ENCODE measurements around the gene GRID1. TPM values are rescaled to one million over a fixed set of nuclear protein-coding genes. Genes with fewer than 3 reads are reported as not detected.

Gene GRID1
- total RNA-seq, 2 donors from 2014 or later, result 0.37 to 0.67 TPM

GRCh38 chr10:85862771-85863170 is 503.8 kb downstream of the GRID1 start:
- Histone ChIP-seq H3K27me3 (no peaks in the 10 kb centered on the region), H3K27ac (no peak overlapping the region), H3K9me3 (no peaks in the 10 kb centered on the region), H3K36me3 (no peaks in the 10 kb centered on the region), H3K4me3 (no peak overlapping the region), H3K4me1 (peaks cover 0 to 10% of the 10 kb centered on the region in 2 donors)
- DNase-seq (ENCODE audit: low spot score), result no peak
- TF ChIP-seq CTCF (IDR thresholded peaks at IDR 0.05), result no peak

- no peak overlapping the region for H3K4me3 ChIP-seq
- no peak for TF ChIP-seq CTCF (IDR thresholded peaks at IDR 0.05)
- no peaks in the 10 kb centered on the region for H3K27me3 ChIP-seq
- DNase-seq (ENCODE audit: low spot score), result no peak
- no peaks in the 10 kb centered on the region for H3K36me3 ChIP-seq
- no peak overlapping the region for H3K27ac ChIP-seq
- peaks cover 0 to 10% of the 10 kb centered on the region in 2 donors for H3K4me1 ChIP-seq
- no peaks in the 10 kb centered on the region for H3K9me3 ChIP-seq
Measured at GRCh38 chr10:85861513-85862197, 504.9 kb downstream of the GRID1 start.

- no peak overlapping the region for H3K4me3 ChIP-seq
- no peaks in the 10 kb centered on the region for H3K27me3 ChIP-seq
- peaks cover 0 to 10% of the 10 kb centered on the region in 2 donors for H3K4me1 ChIP-seq
- no peak overlapping the region for H3K27ac ChIP-seq
- H3K36me3 ChIP-seq, result no peaks in the 10 kb centered on the region
- TF ChIP-seq CTCF (IDR thresholded peaks at IDR 0.05), result no peak
- no peak for DNase-seq (ENCODE audit: low spot score)
- no peaks in the 10 kb centered on the region for H3K9me3 ChIP-seq
Measured at GRCh38 chr10:85859859-85860258, 506.7 kb downstream of the GRID1 start.

GRCh38 chr10:85858776-85859515 is 507.6 kb downstream of the GRID1 start:
- Histone ChIP-seq H3K27ac (no peak overlapping the region), H3K36me3 (no peaks in the 10 kb centered on the region), H3K9me3 (no peaks in the 10 kb centered on the region), H3K4me1 (peaks cover 0 to 4% of the 10 kb centered on the region in 2 donors), H3K27me3 (no peaks in the 10 kb centered on the region), H3K4me3 (no peak overlapping the region)
- no peak for TF ChIP-seq CTCF (IDR thresholded peaks at IDR 0.05)
- no peak for DNase-seq (ENCODE audit: low spot score)

GRCh38 chr10:85857791-85858190 is 508.8 kb downstream of the GRID1 start:
- no peaks in the 10 kb centered on the region for H3K36me3 ChIP-seq
- H3K9me3 ChIP-seq, result no peaks in the 10 kb centered on the region
- no peak overlapping the region for H3K27ac ChIP-seq
- H3K4me1 ChIP-seq, result no peaks in the 10 kb centered on the region
- TF ChIP-seq CTCF (IDR thresholded peaks at IDR 0.05), result no peak
- no peaks in the 10 kb centered on the region for H3K27me3 ChIP-seq
- H3K4me3 ChIP-seq, result no peak overlapping the region
- DNase-seq (ENCODE audit: low spot score), result no peak
